22Rv1 (cell line): ENCODE results near the gene KCNH1.

ENCODE experiments used
- H3K27ac ChIP-seq: fragments of 450-650 bp; 2 replicates; pipeline ENCODE4 v1.5.1; 2017
- ZFX ChIP-seq: fragments of 450-650 bp; IDR thresholded peaks from 2 replicates; pipeline ENCODE4 v1.6.1; 2017; ENCODE audit warnings: antibody characterized with exemption, borderline replicate concordance
- TF ChIP-seq, protein P1 (sequence below): fragments of 450-650 bp; IDR thresholded peaks from 2 replicates; pipeline ENCODE4 v1.5.1; 2017; ENCODE audit warnings: mild to moderate bottlenecking

The KCNH1 gene

DNA sequence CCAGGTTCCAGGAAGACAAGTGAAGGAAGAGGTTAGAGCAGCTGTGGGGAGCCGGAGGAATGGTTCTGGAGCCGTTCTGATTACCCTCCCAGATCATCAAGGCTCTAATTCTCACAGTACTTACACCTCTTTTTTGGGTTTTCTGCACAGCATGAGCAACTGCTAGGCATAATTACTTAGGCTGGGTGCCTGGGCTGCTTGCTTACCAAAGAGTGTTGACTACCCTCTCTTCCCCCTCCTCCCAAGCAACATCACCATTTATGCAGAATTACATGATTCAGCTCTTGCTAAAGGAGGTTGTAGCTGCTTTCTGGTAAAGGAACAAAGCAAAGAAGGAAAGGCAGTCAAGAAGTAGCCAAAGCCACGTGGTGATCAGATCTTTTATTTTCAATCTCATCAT lies 397.2 kb downstream of the KCNH1 start:
- H3K27ac ChIP-seq: no peak overlapping the region
- no peak for TF ChIP-seq ZFX
- TF ChIP-seq, protein P1, sequence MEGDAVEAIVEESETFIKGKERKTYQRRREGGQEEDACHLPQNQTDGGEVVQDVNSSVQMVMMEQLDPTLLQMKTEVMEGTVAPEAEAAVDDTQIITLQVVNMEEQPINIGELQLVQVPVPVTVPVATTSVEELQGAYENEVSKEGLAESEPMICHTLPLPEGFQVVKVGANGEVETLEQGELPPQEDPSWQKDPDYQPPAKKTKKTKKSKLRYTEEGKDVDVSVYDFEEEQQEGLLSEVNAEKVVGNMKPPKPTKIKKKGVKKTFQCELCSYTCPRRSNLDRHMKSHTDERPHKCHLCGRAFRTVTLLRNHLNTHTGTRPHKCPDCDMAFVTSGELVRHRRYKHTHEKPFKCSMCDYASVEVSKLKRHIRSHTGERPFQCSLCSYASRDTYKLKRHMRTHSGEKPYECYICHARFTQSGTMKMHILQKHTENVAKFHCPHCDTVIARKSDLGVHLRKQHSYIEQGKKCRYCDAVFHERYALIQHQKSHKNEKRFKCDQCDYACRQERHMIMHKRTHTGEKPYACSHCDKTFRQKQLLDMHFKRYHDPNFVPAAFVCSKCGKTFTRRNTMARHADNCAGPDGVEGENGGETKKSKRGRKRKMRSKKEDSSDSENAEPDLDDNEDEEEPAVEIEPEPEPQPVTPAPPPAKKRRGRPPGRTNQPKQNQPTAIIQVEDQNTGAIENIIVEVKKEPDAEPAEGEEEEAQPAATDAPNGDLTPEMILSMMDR: no peak

DNA sequence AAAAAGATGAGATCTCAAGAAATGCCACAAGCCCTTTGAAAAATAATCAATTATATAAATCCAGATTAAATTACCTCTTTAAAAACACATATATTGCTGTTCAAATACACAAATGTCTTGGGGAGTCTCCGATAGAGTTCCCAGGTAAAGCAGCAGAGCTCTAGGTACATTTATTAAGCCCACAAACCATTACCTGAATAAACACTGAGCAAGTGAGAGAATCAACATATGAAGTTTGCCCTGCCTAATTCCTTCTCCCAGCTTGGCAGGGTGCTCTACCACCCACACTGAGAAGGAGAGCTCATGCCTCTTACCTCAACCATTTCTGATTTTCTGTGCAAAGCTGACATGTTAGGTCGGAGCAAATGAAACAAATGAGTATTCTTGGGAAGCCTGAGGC lies 402.4 kb downstream of the KCNH1 start:
- H3K27ac ChIP-seq: no peak overlapping the region
- TF ChIP-seq ZFX: no peak
- TF ChIP-seq, protein P1: no peak

DNA sequence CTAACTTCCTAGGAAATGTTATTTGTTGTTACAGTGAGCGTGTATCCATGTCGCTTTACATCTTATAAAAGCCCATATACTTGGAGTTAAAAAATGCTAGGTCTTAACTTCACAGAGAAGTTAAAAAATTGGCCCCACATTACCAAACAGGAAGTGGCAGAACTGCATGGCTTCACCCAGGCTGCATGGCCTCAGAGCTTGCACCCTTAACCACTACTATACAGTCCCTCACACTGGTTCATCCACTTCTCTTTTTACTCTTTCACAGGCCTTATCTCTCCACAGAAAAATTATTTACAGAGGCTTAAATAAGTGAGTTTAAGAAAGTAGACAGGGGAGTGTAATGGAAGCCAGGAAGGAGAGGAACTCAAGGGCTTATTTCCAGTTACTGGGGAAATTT lies 402.8 kb downstream of the KCNH1 start:
- no peak overlapping the region for H3K27ac ChIP-seq
- TF ChIP-seq, protein P1: no peak
- TF ChIP-seq ZFX: no peak

DNA sequence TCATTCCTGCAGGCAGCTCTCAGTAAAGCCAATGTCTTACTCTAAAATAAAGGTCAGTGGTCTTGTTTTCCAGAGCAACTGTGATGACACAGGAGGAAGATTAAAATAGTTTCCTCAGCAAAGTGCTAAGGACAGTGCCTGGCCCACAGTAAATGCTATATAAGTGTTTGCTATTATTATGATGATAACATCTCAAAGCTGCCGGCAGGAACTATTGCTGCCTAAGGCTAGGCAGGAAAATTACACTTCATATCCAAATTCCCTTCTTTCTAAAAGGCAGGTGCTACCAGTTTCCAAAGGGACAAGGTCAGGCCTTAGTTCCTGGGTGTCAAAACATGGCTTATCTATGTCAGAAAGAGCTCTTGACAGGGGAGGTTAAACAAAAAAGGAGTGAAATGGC lies 403.9 kb downstream of the KCNH1 start:
- TF ChIP-seq, protein P1: no peak
- TF ChIP-seq ZFX: no peak

GRCh38 chr1:210728437-210729149 lies 405.4 kb downstream of the KCNH1 start:
- TF ChIP-seq, protein P1: no peak
- no peak for TF ChIP-seq ZFX
- H3K27ac ChIP-seq: no peak overlapping the region

More for the DNA sequence above, 403.9 kb downstream of the KCNH1 start:
- H3K27ac ChIP-seq: no peak overlapping the region

- H3K27ac ChIP-seq: no peak overlapping the region
- TF ChIP-seq, protein P1: no peak
- TF ChIP-seq ZFX: no peak
These were observed 406.2 kb downstream of the KCNH1 start for GRCh38 chr1:210727709-210728108.

GRCh38 chr1:210726621-210727020 lies 407.3 kb downstream of the KCNH1 start:
- no peak for TF ChIP-seq ZFX
- no peak overlapping the region for H3K27ac ChIP-seq

DNA sequence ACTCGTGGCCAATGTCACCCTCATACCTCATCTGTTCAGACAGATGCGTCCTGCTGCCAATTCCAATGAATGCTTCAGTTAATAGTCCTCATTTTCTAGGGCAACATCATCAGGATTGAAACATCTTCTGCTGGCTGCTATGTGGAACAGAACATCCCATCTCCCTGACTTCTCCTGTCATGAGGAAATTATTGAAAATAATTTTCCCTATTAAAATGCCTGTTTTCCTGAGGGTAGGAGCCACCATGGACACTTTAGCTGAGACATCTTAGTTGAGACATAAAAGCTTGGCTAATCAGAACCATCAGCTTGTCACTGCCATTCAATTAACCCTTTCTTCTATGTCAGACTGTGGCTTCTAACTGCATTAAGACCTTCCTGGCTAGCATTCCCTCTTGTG lies 409.2 kb downstream of the KCNH1 start:
- TF ChIP-seq, protein P1: no peak
- TF ChIP-seq ZFX: no peak
- H3K27ac ChIP-seq: no peak overlapping the region
